ENCODE measurements around the gene KCNMA1.

The KCNMA1 gene

DNA sequence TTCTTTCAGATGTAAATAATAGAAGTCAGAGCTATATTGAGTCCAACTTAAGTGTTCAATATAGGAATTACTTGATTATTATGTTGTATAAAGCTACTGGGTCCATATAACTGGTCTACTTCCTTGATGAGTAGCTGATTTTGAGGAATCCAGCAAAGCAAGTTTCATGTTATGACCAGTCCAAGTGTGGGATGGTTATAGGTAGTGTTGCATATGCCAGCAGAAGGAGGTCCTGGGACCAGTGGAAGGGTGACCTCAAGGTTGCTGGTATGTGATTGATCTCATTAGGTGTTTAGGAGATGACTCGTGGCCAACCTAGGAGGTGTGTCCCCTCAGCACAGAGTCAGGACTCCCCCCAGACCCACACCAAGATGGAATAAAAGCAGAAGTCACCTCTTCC, 551.5 kb downstream of the KCNMA1 start:
- no peak for DNase-seq

- DNase-seq = no peak
Observed at GRCh38 chr10:77085344-77085743, 552.3 kb downstream of the KCNMA1 start.

DNA sequence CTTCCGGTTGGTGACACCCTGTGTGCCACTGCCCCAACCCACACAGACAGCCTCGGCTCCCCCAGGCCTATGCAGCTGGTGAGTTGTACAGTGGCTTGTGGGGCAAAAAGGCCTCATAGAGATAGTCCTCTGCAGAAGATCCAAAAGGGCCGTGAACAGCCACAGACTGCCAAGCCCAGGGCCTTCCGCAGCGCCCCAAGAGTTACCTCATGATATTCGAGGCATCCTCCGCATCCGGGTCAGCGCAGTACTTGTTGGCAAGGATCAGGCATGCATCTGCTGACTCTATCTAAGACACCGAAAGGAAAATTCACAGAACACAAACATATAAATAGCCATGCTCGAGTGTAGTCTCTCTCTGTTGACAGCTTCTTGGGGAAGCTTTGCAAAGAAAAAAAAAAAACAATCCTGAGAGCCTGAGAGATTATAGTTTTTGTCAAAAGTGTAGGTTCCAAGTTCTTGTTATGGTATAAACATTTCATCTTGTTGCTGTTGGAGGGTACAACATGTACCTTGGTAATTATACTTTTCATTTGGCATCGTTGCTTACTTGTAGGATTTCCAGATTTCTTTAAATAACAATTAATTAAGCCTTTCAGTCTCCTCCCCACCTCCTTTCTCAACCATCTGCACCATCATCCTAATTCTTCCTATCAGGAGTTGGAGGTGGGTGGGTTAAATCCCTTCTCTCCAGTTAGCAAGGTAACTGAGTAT, 553.0 kb downstream of the KCNMA1 start:
- no peak for DNase-seq

DNA sequence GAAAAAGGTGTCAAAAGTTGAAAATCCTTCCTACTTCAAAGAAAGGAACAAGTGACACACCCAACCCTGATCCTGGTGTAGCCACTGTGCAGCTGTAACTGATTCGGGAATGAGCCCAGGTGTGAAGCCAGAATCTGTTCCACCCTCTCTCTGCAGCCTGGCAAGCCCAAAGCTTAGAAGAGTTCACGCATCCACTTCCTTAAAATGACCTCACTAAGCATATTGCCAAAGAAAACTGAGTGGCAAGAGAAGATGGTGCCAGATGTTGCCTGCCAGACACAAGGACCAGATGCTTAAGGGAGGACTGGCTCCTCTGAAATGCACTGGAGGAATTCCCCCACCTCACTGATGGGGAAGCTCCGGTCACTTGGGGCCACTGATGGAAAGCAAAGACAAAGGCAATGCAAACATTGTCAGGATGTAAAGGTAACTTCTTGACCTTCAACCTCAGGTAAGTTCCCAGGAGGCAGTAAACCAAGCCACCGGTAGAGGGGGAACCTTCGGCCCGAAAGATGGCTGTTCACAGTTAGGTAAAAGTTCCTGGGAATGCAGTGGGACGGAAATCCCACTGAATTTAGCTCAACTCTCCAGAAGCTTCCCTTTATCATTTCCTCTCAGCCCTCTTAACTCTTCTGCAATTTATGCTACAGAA, 554.9 kb downstream of the KCNMA1 start:
- DNase-seq = no peak

DNA sequence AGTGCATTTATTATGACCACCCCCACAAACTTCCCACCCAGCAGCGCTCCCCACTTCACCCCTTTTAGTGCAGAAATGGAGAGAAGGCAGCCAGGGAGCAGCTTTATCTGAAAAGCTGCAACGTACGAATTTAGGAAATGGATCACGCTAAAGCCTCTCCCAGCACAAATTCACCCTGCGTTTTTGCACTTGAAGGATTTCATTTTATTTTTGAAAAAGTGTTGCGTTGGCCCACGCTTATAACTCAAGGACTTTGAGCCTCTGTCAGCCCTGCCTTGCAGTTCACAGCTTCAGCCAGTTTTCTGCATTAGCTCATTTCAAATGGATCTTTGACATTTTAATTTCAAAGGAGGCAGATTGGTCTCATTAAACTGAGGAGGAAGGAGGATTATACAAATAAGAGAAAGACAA, 556.1 kb downstream of the KCNMA1 start:
- DNase-seq = no peak

DNA sequence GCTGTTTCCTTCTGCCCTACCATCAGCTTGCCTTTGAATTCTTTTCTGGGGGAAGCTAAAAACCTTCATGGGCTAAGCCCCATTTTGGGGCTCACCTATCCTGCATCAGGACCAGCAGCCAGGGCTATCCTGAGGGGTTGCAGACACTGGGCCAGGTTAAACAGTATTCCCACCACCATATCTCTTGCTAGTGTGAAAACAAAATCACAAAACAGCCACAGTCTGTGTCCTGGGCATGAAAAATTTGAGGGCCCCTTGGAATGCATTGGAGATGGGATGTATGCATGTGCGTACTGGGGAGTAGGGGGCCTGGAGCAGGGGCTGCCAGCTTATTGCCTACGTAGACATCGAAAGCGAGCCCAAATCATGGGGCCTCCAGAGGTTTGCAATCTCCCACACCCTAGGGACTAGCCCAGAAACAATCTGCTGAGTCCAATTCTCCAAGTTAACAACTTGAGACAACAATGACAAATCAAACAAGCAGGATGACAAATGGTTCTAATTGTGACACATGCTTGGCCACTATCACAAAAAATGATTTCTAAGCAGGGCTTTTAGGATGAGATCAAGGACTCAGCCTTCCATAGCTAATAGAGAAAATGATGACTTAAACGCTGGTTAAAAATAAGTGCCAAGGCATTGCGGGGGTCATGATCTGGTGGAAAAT, 557.1 kb downstream of the KCNMA1 start:
- no peak for DNase-seq

DNA sequence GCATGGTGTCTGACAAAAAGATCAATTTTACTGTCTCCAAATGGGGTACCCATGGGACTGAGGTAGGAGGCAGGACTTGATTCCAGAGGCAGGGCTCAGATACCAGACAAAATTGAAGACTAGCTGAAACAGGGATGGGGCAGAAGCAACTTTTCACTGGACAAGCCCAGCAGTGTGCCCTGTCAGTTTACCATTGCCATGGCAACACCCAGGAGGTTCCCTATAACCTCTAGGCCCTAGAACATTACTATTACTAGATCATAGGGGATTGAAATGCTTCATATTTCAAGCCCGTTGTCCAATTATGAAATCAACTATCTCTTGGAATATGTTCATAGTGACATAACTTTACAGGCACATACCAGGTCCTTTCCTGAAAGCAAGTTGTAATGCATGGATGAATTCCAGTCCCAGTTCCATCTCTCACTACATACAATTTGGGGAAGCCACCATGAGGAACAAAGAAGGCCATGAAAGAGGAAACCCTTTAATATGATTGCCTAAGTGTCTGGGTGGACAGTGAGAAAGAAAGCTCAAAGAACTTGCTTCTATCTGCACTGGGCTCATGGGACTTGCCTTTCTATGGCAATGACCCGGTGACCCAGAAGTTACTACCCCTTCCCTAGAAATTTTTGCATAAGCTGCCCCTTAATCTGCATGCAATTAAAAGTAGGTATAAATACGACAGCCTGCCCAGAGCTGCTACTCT, 557.9 kb downstream of the KCNMA1 start:
- no peak for DNase-seq

DNA sequence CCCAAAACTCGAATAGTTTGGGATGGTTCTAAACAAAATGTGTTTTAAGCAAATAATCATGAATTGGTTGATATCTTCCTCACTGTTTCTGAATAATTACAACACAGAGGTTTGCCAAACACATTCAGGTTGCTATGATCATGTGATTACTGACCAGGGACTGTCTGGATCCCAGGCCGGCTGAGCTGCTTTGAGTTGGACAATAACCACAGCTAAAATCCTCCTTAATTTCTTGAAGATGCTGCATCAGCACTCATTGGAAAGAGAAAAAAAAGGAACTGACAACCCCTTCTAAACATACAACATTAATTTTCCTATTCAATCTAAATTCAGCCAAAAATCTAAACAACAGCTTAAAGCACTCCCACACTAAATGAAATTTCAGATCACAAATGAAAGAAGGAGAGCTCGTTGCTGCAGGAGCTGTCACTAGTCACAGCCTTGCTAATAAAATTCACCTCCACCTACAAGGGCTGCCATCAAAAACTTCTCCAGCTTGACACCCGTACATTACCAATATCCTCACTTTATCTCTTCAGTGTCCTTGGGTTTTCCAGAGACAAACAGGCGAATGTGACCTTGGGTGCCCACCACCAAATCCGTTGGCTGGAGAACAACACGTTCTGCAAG, 560.2 kb downstream of the KCNMA1 start:
- no peak for DNase-seq

DNA sequence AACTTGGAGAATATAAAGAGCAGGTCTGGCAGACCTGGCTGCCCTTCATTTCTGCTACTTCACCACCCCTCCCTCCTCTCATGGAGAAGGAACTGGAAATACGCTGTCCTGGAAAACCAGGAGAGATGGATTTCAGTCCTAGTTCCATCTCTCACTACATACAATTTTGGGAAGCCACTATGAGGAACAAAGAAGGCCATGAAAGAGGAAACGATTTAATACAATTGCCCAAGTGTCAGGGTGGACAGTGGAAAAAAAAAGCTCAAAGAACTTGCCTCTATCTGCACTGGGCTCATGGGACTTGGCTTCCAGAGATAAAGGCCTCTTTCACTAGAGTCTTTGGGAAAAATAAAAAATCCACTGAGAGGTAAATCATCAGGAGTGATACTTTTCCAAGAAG, 561.7 kb downstream of the KCNMA1 start:
- no peak for DNase-seq

DNA sequence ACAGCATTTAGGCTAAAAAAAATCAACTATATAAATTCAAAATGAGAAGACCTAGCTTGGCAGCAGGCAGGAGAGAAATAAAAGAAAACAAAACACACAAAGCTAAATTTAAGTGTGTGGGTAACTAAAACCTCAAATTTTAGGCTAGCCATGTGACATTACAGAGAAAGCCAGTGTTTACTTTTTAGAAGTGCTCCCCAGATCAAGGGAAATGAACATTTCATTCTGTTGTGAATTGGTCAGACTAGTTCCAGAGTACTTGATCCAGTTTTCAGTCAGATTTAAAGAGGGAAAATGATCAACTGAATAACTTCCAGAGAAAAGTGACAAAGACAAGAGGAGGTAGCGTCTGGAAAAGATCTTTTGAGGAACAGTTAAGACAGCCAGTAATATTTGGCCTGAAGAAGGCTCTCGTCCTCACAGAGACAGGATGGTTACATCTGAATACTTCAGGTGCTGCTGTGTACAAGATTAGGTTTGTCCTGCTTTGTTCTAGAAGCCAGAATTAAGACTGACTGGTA, 563.4 kb downstream of the KCNMA1 start:
- no peak for DNase-seq

DNA sequence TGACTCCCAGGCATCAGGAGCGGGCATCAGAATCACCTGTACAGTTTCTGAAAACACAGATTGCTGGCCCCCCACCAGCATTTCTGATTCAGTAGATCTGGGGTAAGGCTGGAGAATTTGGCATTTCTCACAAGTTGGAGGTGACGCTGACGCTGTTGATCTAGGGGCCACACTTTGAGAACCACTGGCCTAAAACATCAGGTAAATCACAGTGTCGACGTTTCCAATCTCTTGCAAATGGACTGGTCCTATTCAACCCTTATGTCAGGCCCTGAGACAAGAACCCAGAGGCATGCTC, 564.0 kb downstream of the KCNMA1 start:
- no peak for DNase-seq

- no peak for DNase-seq
Observed at GRCh38 chr10:77072836-77073662, 564.6 kb downstream of the KCNMA1 start.

DNA sequence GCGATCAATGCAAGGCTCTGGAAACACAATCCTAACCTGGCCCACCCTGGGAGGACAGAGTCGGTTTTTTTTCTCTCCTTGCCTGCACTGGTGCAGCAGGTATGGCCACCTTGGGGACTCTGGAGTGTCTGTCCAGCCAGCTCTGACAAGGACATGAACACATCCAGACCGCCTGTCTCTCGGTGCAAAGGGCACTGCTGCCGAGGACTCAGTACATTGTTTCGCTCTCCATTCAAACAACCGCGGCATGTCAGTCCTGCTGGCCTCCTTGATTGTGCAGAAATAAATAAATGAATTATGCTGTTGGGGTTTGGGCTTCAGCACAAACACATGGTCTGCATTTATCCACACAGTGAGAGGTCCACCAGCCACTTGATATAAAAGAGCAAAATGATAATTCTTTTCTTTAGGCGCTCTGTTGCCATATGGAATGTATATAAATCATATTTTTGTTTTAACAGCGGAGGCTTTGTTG, 565.2 kb downstream of the KCNMA1 start:
- DNase-seq = no peak

DNA sequence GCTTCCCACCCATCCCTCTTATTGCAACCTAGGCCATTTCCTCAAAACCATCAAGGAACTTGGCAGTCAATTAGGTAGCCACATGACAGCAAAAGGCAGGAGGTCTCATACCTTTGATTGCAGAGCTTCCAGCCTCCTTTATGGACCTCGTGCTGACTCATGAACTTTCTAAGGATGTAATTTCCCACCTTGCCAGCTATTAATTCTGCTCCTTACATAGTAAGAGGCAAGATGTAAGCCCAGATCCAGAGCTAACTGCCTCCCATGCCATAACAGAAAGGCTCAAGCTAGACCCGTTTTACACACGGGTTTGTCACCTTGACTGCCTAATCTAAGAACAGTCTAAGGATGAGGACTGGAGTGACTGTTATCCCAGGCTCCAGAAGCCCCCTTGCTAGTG, 565.7 kb downstream of the KCNMA1 start:
- DNase-seq = no peak

- DNase-seq = no peak
Observed at GRCh38 chr10:77071001-77071511, 566.6 kb downstream of the KCNMA1 start.

- no peak for DNase-seq
Observed at GRCh38 chr10:77070346-77070745, 567.3 kb downstream of the KCNMA1 start.

- DNase-seq = no peak
Observed at GRCh38 chr10:77068969-77069368, 568.6 kb downstream of the KCNMA1 start.

DNA sequence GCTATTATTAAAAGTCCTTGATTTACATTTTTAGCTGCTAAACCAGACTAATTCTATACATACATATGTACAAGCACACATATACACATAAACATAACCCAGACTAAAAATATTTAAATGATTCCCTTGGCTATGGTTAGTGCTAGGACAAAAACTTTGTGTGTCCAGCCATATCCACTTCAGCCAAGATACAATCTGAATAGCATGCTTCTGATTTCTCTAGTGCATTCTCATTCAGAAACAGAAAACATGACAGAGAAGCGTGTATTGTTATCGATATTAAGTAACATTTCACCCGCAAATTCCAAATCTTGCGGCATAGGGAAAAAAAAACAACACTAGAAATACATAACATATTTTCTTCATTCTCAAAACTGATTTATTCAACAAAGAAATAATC, 569.3 kb downstream of the KCNMA1 start:
- DNase-seq = no peak

GRCh38 chr10:77062381-77062780, 575.2 kb downstream of the KCNMA1 start:
- no peak for DNase-seq

- DNase-seq = no peak
Observed at GRCh38 chr10:77060913-77061312, 576.7 kb downstream of the KCNMA1 start.

GRCh38 chr10:77056650-77057049, 581.0 kb downstream of the KCNMA1 start:
- DNase-seq = no peak

DNA sequence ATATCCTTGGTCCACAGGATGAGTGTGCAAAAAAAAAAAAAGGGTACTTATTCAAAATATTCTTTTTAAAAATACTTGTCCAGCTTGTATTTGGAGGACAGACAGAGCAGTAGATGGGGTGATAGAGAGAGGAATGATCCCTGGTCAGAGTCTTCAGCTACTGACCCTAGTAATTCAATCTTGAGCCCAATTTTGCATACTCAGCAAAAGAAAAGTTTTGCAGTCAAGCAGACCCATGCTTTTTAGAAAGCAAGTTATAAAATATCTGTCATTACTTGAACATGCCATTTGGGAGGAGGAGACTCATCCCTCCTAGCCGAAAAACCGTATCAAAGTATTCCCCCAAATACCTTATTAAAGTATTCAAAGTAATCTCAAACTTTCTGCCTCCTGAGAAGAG, 585.0 kb downstream of the KCNMA1 start:
- no peak for DNase-seq
